ENCODE data around the gene ITPRIPL2.

ITPRIPL2 gene

DNA sequence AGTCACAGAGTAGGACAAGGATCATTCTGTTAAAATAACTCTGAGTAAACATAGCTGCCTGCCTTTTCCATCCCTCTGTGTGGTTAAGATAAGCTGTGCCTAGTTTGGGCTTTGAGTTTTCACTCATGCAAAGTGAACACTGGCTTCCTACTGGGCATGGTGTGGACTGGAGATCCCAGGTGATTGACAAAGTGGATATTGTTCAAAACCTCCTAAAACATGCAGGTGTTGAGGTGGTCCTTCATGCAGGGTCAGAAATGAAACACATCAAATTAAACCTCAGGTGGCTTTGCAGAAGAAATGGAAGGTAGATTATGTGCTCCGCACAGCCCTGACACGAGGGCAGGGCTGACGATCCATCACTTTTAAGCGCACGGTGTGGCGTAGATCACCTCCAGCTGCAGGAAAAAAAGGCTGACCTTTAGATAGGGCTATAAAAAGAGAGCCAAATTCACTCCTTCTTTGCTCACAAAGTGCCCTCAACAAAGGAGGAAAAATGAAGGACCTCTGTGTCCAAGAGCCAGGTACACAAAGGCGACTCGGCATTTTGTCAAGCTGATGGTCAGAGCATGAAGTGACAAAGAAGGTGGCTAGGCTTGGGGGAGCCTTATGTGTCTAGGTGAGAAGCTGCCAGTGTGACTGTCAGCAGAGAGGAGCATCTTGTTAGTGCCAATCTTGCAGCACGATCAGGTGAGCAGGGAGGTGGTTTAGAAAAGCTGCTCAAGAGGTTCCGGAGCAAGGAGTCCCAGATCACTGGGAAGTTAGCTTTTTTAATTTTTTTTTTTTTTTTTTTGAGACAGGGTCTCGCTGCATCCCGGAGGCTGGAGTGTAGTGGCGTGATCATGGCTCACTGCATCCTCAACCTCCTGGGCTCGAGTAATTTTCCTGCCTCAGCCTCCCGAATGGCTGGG lies 19.9 kb upstream of the ITPRIPL2 start:
- DNase-seq (ENCODE audit: low spot score) = no peak

- no peak for DNase-seq (ENCODE audit: low spot score)
Measured at GRCh38 chr16:19094542-19095365, 19.0 kb upstream of the ITPRIPL2 start.

DNA sequence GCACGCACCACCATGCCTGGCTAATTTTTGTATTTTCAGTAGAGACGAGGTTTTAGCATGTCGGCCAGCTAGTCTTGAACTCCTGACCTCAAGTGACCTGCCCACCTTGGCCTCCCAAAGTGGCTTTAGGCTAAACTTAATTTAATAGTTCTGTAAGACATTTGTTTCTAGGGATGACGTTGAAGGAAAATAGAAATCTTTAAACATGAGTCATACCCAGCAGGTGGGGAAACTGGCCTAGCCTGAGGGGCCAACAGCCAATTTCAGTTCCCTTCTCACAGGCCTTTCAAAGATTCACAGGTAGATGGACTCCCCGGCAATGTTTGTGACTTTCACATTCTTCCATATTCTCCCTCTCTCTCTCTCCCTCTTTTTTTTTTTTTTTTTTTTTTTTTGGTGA lies 18.1 kb upstream of the ITPRIPL2 start:
- no peak for DNase-seq (ENCODE audit: low spot score)

- DNase-seq (ENCODE audit: low spot score) = no peak
Measured at GRCh38 chr16:19098173-19098572, 15.6 kb upstream of the ITPRIPL2 start.

DNA sequence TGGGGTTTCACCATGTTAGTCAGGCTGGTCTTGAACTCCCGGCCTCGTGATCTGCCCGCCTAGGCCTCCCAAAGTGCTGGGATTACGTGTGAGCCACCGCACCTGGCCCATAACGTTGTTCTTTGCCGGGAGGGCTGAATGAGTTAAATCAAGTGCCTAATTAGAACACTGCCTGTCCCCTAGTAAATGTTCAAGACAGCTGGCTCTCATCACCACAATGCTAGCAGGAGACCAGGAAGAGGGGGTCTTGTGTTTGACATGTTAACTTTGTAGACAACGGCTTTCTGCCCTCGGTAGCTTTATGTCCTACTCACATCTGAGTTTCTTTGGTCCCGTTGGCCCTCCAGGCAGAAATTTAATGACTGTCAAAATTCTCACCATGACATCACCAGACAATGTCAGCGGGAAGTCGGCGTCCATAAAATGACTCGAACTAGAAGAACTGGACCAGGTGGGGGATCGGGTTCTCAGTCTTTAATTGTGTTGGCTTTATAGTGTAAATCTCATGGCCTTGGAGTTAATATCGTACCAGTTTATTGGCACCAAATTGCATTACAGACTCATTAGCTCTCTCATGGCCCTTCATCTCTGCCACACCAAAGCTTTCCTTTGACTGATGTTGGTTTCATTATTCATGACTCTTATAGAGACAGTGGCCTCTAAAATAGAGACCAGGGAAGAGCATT lies 11.4 kb upstream of the ITPRIPL2 start:
- DNase-seq (ENCODE audit: low spot score) = no peak

DNA sequence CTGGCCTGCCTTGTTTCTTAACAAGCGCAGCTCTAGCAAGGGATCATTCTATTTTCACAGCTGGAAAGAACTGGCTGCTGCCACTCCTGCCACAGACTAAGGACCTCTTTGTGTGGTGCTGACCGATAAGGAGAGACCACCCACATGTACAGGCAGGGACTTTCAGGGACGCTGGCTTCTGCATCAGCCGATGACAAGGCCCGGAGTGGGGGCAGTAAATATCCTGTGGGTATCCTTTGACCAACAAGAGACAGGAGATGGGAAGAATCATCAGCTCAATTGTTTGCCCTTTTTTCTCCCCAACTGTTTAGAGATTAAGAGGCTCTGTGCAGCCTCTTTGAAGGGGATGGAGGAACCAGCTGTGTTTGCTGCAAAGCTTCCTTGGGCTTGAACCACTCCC lies 9.2 kb upstream of the ITPRIPL2 start:
- DNase-seq (ENCODE audit: low spot score) = no peak

GRCh38 chr16:19105131-19105530 lies 8.6 kb upstream of the ITPRIPL2 start:
- DNase-seq (ENCODE audit: low spot score) = no peak

GRCh38 chr16:19105891-19106624 lies 7.7 kb upstream of the ITPRIPL2 start:
- no peak for DNase-seq (ENCODE audit: low spot score)

GRCh38 chr16:19106625-19107020 lies 7.1 kb upstream of the ITPRIPL2 start:
- no peak for DNase-seq (ENCODE audit: low spot score)

GRCh38 chr16:19108409-19109287 lies 5.1 kb upstream of the ITPRIPL2 start:
- no peak for DNase-seq (ENCODE audit: low spot score)

DNA sequence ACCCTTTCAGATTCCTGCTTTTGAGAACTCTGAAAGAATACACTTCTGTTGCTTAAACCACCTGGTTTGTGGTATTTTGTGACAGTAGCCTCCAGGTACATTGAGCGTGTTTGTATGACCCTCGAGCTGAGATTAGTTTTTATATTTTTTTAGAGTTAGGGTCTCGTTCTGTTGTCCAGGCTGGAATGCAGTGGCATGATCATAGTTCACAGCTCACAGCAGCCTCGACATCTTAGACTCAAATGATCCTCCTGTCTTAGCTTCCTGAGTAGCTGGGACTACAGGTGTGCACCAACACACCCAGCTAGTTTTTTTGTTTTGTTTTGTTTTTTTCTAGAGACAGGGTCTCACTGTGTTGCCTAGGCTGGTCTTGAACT lies 4.5 kb upstream of the ITPRIPL2 start:
- no peak for DNase-seq (ENCODE audit: low spot score)

DNA sequence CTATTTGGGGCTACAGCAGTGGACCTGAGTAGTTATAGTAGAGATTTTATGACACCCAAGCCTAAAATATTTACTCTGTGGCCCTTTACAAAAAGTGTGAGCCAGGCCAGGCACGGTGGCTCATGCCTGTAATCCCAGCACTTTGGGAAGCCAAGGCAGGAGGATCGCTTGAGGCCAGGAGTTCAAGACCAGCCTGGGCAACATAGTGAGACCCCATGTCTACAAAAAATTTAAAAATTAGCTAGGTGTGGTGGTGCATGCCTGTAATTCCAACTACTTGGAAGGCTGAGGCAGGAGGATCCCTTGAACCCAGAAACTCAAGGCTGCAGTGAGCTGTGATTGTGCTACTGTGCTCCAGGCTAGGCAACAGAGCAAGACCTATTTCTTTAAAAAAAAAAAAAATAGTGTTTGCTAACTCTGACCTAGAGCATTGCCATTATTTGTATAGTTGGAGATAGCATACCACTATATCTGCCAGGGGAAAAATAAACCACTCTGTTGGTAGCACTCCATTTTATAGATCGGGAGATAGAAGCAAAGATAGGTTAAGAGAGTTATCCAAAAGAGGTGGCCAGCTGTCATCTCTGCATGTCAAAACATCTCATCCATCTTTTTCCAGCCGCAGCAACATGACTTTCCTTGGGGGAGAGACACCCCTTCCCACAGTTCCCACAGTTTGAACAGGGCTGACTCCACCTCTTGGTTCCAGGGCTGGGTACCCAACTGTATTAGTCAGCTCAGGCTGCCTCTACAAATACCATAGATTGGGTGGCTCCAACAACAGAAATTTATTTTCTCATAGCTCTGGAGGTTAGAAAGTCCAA lies 3.0 kb upstream of the ITPRIPL2 start:
- DNase-seq (ENCODE audit: low spot score) = no peak

- DNase-seq (ENCODE audit: low spot score) = no peak
Measured at GRCh38 chr16:19112099-19112407, 1.7 kb upstream of the ITPRIPL2 start.

DNA sequence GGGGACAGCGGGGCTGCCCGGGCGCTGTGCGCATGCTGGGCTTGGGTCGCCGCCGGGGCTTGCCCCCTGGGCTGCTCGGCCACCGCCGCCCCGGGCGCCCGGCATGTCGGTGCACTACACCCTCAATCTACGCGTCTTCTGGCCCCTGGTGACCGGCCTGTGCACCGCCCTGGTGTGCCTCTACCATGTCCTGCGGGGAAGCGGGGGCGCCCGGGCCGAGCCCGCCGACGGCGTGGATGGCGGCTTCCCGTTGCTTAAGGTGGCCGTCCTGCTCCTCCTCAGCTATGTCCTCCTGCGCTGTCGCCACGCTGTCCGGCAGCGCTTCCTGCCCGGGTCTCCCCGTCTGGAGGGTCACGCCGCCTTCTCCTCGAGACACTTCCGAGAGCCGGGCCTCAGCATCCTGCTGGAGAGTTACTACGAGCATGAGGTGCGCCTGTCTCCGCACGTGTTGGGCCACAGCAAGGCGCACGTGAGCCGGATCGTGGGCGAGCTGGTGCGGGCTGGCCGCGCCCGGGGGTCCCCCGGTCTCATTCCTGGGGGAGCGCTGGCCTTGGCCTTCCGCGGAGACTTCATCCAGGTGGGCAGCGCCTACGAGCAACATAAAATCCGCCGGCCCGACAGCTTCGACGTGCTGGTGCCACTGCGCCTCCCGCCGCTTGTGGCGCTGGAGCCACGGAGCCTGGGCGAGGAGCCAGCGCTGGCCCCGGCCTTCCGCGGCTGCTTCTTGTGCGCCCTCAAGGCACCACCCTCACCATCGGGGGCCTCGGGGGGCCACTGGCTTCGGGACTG lies 789 bp downstream of the ITPRIPL2 start:
- no peak for DNase-seq (ENCODE audit: low spot score)

DNA sequence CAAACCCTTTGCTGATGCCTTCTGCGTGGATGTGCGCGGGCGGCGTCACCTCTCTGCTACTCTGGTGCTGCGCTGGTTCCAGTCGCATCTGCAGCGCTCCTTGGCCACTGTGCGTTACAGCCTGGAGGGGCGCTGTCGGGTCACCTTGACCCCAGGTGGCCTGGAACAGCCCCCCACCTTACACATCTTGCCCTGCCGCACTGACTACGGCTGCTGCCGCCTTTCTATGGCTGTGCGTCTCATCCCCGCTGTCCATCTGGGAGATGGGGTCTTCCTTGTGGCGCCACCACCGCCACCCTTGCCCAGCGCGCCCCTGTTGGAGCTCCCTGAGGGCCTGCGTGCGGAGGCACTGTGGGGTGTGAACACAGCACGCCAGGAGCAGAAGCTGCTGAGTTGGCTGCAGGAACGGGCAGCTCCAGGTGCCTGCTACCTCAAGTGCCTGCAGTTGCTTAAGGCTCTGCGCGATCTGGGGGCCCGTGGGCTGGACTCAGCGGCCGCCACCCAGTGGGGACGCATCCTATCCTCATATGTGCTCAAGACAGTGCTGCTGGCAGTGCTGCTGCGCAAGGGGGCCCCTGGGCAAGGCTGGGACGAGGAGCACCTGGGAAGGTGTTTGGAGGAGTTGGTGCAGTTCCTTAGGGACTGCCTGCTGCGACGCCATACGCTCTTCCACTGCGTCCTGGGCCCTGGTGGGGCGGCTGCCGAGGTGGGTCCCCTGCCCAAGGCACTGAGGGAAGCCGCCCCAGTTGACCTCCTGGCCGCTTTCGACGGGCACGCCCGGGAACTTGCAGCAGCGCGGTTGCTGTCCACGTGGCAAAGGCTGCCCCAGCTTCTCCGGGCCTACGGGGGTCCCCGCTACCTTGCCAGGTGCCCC lies 1.6 kb downstream of the ITPRIPL2 start:
- DNase-seq (ENCODE audit: low spot score) = no peak

DNA sequence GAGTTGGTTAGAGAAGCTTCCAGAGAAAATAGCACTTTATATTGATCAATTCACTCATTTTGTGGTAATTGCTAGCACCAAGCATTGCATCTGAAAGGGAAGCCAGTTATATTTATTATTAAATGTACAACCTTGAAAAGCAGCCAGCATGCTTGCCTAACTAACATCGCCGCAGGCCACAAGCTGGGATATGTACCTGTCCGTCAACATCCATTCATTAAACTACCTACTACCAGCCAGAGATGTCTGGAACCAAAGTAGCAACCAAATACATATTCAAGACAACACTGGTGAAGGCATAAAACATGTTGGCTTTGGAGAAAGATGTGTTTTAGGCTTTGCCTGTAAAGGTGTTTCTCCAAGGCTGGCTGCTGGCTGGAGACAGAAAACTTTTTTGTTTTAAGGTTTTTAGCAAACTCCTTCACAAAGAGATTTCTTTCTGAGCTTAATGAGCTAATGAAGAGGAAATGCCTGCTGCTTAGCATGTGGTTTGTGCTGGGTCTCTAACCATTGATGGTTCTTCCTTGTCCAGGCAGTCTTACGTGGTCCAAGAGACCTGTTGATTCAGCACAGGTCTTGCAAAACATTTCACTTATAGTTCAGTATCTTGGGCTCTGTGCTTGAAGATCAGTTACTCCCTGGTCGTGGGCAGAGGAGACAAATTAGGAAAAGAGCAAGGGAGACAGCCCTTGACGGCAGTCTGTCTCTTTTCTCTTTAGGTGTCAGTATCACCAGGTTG lies 3.1 kb downstream of the ITPRIPL2 start:
- no peak for DNase-seq (ENCODE audit: low spot score)

DNA sequence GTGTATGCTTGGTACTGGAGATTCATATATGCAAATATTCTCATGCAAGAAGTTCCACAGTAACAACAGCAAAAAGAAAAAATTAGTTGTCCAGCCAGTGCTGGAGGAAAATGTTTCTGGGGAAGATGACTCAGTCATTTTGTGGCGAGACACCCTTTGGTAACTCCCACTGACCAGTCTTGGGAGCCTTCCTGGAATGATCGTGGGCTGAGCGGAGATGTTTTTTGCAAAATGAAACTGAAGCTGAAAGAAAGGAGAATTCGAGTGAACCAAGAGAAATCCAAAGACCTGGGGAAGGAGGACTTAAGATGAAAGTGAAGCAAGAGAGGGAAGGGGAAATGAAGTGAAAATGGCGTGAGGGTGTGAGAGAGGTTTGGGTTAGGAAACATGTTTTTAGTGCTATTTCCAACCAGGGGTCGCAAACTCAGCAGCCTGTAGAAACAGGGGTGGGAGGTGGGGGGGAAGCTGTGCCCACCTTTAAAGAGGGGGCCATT lies 5.2 kb downstream of the ITPRIPL2 start:
- DNase-seq (ENCODE audit: low spot score) = peak; percentile 60

Data from Ammon's horn (tissue), 1 donor.